Breast epithelium (tissue), 4 donors: Measurements from ENCODE around the gene CDH4. TPM values are rescaled to one million over a fixed set of nuclear protein-coding genes. Genes with fewer than 3 reads are reported as not detected.
"Not testable (repeated sequence)": the region's sequence is repeated elsewhere in the genome, so short reads cannot be mapped to it uniquely, and the experiment has no call there.

Experiments
- DNase-seq, 2 donors: peaks; one replicate each; pipeline ENCODE4 v3.0.0-alpha.2; 2019; ENCODE audit warnings: low spot score in 2 of 2
- H3K27ac ChIP-seq, 2 donors: fragments of 200-600 bp; sonication (generic) in 1 of 2; one replicate each; pipeline ENCODE4 v1.5.1; 2016 to 2019; ENCODE audit warnings: mild to moderate bottlenecking in 1 of 2
- H3K27me3 ChIP-seq, 2 donors: fragments of 200-600 bp; sonication (generic) in 1 of 2; one replicate each; pipeline versions ENCODE4 v1.5.1 to v1.6.0; 2017 to 2019; ENCODE audit warnings: control low read depth in 1 of 2, mild to moderate bottlenecking in 1 of 2
- H3K36me3 ChIP-seq: fragments of 200-600 bp; one replicate; pipeline ENCODE4 v1.5.1; 2019
- H3K4me1 ChIP-seq, 2 donors: fragments of 200-600 bp; sonication (generic); one replicate each; pipeline ENCODE4 v1.5.1; 2016 to 2019; ENCODE audit warnings: control low read depth in 1 of 2
- H3K4me3 ChIP-seq, 3 donors: fragments of 200-600 bp; sonication (generic); 1 replicate in 2 of 3; 2 replicates in 1 of 3; pipeline ENCODE4 v1.5.1; 2016 to 2019; ENCODE audit warnings: mild to moderate bottlenecking in 3 of 3, moderate library complexity in 2 of 3
- H3K9me3 ChIP-seq, 2 donors: fragments of 200-600 bp; sonication (generic) in 1 of 2; one replicate each; pipeline ENCODE4 v1.5.1; 2016 to 2019; ENCODE audit warnings: control low read depth in 1 of 2
- POLR2A ChIP-seq: fragments of 450-650 bp; IDR thresholded peaks from one replicate; pipeline ENCODE4 v1.6.1; 2016; ENCODE audit warnings: antibody characterized with exemption, mild to moderate bottlenecking, moderate library complexity
- POLR2AphosphoS5 ChIP-seq, 3 donors: sonication (generic); formaldehyde crosslinking; IDR thresholded peaks; one replicate each; pipeline ENCODE4 v1.6.1; 2017; ENCODE audit warnings: antibody characterized with exemption in 3 of 3
- intact Hi-C: fragments of 100-400 bp; cut with DNase I; formaldehyde crosslinking; loops from one replicate; pipeline ENCODE4 v1.15.1; 2023; ENCODE audit warnings: low total_unique reads
- total RNA-seq, 3 donors: library from RNA; depleted of rRNA; stranded (reverse); fragments of >200 nt; gene quantifications; one replicate each; pipeline ENCODE4 v1.1.0, GENCODE V29; 2016
- TF ChIP-seq, protein P1 (sequence below), 3 donors: fragments of 450-650 bp; IDR thresholded peaks; one replicate each; pipeline ENCODE4 v1.5.1; 2016 to 2017; ENCODE audit warnings: antibody characterized with exemption in 3 of 3, mild to moderate bottlenecking in 3 of 3, moderate library complexity in 3 of 3

CDH4 gene
- total RNA-seq, 3 donors from 2014 or later, result under 0.01 TPM; not detected in 2

DNA sequence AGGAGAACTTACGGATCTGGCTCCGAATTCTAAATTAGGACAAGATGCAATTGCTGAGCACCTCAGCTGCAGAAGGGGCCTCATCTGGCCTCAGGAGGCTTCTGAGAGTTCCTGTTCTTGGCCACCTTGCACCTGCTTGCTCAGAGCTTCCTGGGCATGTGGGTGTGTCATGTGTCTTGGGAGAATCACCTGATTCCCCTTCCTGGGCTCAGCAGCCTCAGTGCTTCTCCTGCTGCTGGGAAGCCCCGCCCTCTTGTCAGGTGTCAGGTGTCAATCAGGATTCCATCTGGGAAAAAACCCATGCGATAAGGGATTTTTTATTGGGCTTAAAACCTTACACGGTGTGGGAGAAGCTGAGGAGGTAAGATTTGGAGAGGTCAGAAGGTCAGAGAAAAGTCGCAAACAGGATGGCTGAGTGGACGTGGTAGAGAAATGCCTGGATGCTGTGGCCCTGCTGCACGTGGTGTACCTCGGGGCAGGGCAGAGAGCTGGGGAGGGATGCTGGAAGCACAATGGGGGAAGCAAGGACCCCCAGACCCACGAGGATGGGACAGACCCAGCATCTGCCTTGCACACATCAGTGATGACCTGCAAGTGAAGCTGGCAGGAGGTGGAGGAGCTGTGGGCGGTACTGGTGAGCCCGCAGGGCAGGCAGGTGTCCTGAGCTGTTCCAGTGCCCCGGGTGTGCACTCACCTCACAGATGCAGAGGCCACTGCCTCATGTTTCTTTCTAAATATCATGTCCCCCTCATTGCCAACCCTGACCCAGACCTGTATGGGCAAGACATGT lies 170.8 kb downstream of the CDH4 start:
- H3K27ac ChIP-seq, result no peak overlapping the region
- peaks cover 4 to 8% of the 10 kb centered on the region in 2 donors for H3K9me3 ChIP-seq
- peaks cover 0 to 5% of the 10 kb centered on the region in 2 donors for H3K27me3 ChIP-seq
- TF ChIP-seq, protein P1, sequence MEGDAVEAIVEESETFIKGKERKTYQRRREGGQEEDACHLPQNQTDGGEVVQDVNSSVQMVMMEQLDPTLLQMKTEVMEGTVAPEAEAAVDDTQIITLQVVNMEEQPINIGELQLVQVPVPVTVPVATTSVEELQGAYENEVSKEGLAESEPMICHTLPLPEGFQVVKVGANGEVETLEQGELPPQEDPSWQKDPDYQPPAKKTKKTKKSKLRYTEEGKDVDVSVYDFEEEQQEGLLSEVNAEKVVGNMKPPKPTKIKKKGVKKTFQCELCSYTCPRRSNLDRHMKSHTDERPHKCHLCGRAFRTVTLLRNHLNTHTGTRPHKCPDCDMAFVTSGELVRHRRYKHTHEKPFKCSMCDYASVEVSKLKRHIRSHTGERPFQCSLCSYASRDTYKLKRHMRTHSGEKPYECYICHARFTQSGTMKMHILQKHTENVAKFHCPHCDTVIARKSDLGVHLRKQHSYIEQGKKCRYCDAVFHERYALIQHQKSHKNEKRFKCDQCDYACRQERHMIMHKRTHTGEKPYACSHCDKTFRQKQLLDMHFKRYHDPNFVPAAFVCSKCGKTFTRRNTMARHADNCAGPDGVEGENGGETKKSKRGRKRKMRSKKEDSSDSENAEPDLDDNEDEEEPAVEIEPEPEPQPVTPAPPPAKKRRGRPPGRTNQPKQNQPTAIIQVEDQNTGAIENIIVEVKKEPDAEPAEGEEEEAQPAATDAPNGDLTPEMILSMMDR (IDR thresholded peaks at IDR 0.05), result no peak
- TF ChIP-seq POLR2AphosphoS5 (IDR thresholded peaks at IDR 0.05), result no peak
- H3K4me1 ChIP-seq, result no peaks in the 10 kb centered on the region
- DNase-seq, result no peak
- no peaks in the 10 kb centered on the region for H3K36me3 ChIP-seq
- intact Hi-C loops, result no loop called here
- no peak overlapping the region for H3K4me3 ChIP-seq

DNA sequence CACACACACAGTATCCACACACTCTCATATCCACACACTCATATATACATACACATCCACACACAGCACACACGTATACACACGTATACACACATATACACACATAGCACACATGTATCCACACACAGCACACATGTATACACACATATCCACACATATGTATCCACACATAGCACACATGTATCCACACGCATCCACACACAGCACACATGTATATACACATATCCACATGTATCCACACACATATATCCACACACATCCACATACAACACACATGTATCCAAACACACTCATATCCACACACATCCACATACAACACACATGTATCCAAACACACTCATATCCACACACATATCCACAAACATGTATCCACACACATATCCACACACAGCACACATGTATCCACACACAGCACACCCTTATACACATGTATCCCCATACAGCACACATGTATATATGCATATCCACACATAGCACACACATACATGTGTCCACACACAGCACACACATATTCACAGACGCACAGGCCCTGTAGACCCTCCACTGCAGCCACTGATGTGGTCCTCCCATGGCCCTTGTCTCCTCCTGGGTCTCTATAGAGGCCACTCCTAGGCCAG lies 172.1 kb downstream of the CDH4 start:
- H3K27ac ChIP-seq, result no peak overlapping the region
- no peaks in the 10 kb centered on the region for H3K4me1 ChIP-seq
- peaks cover 4 to 8% of the 10 kb centered on the region in 2 donors for H3K9me3 ChIP-seq
- no peak for DNase-seq
- H3K4me3 ChIP-seq, result no peak overlapping the region
- no peaks in the 10 kb centered on the region for H3K36me3 ChIP-seq
- TF ChIP-seq POLR2AphosphoS5 (IDR thresholded peaks at IDR 0.05) (no peak), POLR2A (no peak)
- TF ChIP-seq, protein P1 (IDR thresholded peaks at IDR 0.05), result no peak
- H3K27me3 ChIP-seq, result peaks cover 0 to 5% of the 10 kb centered on the region in 2 donors
- intact Hi-C loops, result no loop called here

DNA sequence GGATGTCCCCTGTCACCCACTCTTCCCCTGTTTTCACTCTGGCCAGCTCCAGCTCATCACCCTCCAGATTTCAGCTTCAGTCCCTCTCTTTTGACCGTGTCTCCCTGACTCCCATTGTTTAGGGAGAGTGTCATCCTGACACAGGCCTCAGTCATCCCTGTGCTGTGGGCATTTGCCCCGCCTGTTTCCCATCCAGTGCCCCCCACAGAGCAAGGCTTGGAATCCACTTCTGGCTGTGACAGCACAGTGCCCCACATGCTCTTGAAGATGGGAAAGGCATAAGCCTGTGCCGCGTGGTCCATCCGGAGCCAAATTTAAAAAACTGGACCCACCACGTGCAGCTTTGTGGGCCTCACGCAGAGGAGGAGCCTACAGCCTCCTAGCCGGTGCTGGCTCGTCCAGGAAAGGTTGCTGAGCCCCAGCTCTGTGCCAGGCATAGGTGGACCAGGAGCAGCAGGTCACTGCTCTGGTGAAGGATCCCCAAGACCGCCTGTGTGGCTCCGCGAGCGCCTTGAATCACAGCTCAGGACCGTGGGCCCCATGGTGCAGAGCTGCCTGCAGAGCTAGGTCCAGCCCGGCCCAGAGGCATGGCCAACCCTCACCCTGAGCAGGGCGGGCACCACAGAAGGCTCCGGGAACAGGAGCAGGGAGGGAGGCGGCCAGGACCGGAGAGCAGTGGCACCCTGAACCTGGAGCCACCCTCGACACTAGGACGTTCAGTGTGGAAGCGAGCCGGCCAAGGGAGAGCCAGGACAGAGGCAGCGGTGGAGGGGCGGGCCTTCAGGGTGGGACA lies 172.8 kb downstream of the CDH4 start:
- Histone ChIP-seq H3K36me3 (no peaks in the 10 kb centered on the region), H3K9me3 (peaks cover 4 to 8% of the 10 kb centered on the region in 2 donors), H3K4me1 (no peaks in the 10 kb centered on the region), H3K27ac (no peak overlapping the region), H3K27me3 (peaks cover 0 to 5% of the 10 kb centered on the region in 2 donors), H3K4me3 (no peak overlapping the region)
- TF ChIP-seq POLR2AphosphoS5 (IDR thresholded peaks at IDR 0.05), result no peak
- TF ChIP-seq, protein P1 (IDR thresholded peaks at IDR 0.05), result no peak
- no peak for TF ChIP-seq POLR2A
- DNase-seq, result no peak
- intact Hi-C loops, result no loop called here

DNA sequence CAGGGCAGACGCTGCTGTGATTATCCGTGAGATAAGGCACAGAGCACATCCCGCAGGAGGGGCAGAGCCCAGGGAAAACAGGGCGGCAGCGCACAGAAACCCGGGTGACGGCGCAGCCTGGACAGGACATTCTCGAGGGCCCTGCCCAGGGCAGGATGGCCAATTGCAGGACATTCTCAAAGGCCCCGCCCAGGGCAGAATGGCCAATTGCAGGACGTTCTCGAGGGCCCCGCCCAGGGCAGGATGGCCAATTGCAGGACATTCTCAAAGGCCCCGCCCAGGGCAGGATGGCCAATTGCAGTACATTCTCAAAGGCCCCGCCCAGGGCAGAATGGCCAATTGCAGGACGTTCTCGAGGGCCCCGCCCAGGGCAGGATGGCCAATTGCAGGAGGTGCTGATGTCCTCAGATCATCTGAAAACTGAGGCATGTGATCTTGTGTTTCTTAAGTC lies 173.5 kb downstream of the CDH4 start:
- H3K4me3 ChIP-seq, DNase-seq, H3K27me3 ChIP-seq, H3K4me1 ChIP-seq, H3K36me3 ChIP-seq, H3K9me3 ChIP-seq, H3K27ac ChIP-seq, intact Hi-C loops: not testable (repeated sequence)

DNA sequence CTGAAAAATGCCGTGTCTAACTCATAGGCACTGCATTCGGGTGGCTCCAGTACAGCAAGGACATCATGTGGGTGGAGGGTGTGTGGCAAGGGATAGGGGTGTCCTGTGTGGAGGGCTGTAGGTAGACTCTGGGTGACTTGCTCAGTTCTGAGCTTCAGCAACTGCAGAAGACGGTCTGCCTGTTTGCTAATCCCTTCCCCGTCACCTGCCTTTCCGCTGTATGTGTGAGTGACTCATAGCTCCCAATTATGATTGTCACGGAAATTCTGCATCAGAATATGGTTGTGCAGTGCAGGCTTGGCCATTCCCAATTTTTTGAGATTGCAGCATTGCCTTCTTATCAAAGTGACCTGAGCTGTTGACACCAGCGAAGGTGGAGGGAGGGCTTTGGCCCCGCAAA lies 174.3 kb downstream of the CDH4 start:
- TF ChIP-seq POLR2AphosphoS5 (IDR thresholded peaks at IDR 0.05) (no peak), POLR2A (no peak)
- TF ChIP-seq, protein P1 (IDR thresholded peaks at IDR 0.05), result no peak
- Histone ChIP-seq H3K4me1 (no peaks in the 10 kb centered on the region), H3K9me3 (no peaks in the 10 kb centered on the region), H3K27ac (no peak overlapping the region), H3K27me3 (no peaks in the 10 kb centered on the region), H3K4me3 (no peak overlapping the region), H3K36me3 (no peaks in the 10 kb centered on the region)
- DNase-seq, result no peak
- intact Hi-C loops, result no loop called here
